Hematopoietic multipotent progenitor cell treated with erythropoietin and hydrocortisone succinate and interleukin-3 and kit ligand, for 6 days (in vitro differentiated cells): ENCODE results near the gene ANKRD33B.

Experiments
- DNase-seq: peaks from one replicate; pipeline ENCODE4 v3.0.0-alpha.2; 2015

ANKRD33B gene

DNA sequence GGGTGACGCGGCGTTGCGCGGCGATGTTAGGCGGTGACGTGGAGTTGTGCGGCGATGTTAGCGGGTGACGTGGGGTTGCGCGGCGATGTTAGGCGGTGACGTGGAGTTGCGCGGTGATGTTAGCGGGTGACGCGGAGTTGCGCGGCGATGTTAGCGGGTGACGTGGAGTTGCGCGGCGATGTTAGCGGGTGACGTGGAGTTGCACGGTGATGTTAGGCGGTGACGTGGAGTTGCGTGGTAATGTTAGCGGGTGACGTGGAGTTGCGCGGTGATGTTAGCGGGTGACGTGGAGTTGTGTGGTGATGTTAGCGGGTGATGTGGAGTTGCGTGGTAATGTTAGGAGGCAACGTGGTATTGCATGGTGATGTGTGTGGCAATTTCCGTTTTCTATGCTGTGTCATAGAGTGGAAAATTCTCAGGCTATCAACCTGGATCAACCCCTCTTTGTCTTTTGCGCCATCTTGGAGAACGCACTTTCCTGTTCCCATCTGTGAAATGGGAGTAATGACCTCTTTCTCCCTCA lies 76.0 kb downstream of the ANKRD33B start:
- no peak for DNase-seq

DNA sequence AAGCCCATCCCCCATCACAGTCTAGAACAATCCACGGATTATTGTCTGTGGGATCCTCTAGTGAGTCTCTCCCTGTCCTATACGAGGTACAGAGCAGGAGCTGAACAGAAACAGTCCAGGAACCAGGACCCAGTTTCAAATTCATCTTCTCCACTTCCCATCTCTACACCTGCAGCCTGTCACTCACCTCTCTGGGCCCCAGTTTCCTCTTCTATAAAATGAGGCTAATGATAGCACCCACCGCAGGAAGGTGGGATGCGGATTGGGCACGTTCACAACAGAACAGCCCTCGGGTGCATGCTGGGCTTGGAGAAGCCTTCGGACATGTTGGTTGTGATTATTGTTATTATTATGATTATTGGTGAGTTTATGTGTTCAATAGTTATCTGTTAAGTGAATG lies 78.5 kb downstream of the ANKRD33B start:
- no peak for DNase-seq

DNA sequence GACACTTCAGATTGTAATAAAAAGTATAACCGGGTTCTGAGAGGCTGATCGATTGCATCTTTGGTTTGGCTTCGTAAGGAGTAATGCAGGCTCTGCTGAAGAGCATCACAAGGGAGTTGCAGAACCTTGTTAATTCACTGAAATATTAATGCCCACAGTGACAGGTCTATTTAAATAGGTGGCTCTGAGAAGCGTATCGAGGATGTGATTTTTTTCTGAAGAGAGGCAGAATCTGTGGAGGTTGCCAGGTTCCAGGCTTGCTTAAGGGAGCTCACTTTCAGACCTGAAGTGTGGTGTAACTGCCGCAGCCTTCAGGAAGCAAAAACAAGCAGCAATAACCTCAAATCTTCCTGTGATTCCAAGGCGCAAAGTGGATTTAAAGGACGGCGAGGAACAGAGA lies 80.3 kb downstream of the ANKRD33B start:
- DNase-seq, result no peak

DNA sequence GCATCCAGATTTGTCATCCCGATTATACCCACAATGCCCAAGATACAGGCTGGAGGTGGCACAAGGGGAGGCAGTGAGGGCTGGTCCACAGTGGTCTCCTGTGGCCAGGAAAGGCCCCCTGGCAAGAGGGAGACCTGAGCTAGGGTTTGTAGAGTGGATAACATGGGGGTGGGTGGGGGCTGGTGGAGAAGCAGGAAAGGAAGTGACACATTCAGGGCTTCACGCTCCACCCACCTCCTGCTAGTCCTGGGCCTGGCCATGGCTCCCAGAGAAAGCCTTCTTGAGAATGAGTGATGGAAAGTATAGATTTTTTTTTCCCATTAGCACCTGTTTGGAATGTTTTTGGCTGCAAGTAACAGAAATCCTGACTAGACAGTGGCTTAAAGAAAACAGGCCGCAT lies 81.3 kb downstream of the ANKRD33B start:
- DNase-seq, result no peak

DNA sequence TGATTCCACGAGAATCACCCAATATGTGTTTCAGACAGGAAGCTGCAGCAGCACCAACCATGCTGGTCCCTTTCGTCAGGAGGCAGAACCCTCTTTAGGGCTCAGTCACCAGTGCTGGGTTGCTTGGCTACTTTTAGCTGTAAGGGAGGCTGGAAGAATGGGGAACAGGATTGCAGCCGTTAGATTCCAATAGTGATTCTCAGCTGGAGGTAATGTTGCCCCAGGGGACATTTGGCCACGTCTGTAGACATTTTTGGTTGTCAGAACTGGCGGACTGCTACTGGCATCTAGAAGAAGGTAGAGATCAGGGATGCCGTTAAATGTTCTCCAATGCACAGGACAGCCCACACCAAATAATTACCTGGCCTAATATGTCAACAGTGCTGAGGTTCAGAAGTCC lies 81.8 kb downstream of the ANKRD33B start:
- no peak for DNase-seq

DNA sequence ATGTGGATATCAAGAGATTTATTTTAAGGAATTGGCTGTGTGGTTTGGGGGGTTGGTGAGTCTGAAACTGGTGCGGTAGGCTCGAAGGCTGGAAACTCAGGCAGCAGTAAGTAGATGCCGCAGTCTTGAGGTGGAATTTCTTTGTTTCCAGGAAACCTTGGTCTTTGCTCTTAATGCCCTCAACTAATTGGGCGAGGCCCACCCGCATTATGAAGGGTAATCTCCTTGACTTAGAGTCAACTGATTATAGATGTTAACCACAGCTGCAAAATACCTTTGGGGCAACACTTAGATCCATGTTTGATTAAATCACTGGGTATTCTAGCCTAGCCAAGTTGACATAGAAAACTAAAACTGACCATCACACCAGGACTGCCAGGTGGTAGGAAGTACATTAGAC lies 83.8 kb downstream of the ANKRD33B start:
- DNase-seq, result no peak

DNA sequence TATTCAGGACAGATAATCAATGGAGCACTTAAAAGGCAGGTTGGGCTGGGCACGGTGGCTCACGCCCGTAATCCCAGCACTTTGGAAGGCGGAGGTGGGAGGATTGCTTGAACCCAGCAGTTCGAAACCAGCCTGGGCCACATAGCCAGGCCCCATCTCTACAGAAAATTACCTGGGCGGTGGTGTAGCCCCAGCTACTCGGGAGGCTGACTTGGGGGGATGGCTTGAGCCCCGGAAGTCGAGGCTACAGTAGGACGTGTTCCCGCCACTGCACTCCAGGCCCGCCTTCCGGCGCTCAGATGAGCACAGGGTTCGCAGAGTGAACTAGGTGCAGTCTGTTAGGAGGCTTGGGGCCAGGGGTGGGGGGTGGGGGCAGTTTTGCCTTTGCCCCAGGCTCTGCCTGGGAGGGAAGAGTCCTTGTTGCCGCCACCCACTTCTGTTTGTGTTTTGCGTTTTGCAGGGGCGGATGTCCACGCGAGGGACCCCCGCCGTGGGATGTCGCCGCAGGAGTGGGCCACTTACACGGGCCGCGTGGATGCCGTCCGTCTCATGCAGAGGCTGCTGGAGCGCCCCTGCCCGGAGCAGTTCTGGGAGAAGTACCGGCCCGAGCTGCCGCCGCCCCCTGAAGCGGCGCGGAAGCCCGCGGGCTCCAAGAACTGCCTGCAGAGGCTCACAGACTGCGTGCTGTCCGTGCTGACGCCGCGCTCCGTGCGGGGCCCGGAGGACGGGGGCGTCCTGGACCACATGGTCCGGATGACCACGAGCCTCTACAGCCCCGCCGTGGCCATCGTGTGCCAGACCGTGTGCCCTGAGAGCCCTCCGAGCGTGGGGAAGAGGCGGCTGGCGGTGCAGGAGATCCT lies 85.2 kb downstream of the ANKRD33B start:
- no peak for DNase-seq

DNA sequence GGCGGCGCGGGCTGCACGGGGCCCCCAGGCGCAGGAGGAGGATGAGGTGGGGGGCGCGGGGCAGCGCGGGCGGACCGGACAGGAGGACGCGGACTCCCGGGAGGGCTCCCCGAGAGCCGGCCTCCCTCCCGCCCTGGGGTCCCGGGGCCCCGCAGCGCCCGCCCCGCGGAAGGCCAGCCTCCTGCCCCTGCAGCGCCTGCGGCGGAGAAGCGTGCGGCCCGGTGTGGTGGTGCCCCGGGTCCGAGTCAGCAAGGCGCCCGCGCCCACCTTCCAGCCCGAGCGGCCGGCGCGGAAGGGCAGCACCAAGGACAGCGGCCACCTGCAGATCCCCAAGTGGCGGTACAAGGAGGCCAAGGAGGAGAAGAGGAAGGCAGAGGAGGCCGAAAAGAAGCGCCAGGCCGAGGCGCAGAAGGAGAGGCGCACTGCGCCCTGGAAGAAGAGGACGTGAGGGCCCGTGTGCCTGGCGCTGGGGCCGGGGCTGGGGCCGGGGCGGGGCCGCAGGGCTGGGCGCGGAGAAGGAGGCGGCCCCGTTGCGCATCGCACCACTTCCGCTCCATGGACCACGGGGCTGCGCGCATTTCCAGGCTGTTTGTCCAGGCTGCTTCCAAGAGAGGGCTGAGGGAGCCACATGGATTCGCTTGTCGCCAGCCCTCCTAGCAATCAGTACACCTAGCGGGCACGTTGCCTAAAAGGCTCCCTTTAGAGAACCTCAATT lies 86.0 kb downstream of the ANKRD33B start:
- no peak for DNase-seq

DNA sequence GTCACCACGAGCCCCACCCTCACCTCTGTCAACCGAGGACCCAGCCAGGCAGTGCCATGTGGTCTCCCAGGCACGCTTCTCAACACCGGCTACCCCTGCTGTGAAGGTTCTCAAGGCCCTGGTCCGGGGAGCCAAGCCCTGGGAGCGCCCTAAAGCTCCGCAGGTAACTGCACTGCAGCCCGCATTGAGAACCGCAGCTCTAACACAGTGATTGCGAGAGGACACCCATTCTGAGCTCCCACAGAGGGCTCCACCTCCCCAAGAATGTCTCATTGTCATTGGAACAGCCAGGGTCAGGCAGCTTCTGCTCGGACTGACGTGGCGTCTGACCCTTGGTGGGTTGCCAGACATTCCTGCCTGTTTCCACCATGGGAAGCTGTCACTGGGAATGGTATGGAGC lies 88.3 kb downstream of the ANKRD33B start:
- no peak for DNase-seq

DNA sequence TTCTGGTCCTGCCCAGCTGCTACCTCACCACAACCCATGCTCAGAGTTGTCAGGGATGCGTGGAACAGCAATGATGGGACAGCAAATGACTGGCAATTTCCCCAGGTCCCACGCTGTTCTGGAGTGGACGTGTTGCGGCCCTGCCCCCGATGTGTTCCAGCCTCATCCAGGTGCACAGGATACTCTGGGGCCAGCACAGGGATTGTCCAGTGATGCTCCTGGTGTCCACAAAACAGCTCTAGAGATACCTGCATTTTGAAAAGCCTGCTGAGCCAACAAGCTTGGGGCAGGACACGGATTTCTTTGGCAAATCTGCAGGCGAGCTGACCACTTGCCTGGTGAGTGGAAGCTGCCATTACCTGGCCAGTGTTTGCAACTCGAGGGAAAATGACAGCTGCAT lies 88.7 kb downstream of the ANKRD33B start:
- DNase-seq, result no peak

DNA sequence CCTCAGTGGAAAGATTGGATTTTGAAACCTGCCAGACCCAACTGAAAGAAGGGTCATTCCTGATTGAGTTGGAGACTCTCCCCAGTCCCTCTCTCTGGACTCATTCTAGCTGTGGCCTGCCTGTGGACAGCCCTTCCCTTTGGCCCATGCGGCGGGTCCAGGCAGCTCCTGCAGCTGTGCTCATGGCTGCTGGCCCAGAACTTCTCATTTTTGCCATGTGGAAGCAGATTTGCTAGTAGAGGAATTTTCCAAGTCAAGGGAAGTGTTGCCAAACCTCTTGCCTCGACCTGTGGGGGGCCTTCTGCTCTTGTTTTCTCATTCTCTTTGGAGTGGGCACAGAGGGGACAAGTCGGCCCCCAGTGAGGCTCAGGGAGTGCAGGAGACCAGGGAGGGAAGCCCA lies 89.2 kb downstream of the ANKRD33B start:
- DNase-seq, result no peak

DNA sequence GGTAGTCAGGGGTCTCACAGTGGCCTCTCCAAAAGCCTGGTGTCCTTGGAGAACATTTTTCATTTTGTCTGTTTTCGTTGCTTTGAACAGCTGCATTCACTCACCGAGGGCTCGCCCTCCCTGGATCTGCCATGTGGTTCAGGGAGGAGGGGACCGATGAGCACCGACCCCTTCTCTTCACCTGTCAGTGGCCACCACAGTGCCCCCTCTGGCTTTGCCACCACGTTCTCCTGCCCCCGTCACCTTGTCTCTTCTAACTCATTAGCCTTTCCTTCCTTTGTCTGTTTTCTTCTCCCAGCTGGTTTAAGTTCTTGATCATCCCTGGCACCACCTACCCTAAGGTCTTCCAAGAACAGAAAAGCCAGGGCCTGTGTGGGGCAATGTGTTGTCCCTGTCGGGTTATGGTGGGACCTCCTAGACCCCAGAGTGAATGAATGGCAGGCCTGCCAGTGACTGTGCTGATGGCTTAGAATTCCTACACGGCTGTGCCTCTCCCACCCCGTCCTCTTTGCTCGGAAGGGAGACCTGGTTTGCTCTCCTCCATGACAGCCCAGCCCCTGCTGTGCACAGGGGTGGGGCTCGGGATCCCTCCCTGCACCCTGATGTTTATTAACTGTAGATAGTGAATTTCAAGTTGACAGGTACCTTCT lies 90.0 kb downstream of the ANKRD33B start:
- DNase-seq, result no peak

DNA sequence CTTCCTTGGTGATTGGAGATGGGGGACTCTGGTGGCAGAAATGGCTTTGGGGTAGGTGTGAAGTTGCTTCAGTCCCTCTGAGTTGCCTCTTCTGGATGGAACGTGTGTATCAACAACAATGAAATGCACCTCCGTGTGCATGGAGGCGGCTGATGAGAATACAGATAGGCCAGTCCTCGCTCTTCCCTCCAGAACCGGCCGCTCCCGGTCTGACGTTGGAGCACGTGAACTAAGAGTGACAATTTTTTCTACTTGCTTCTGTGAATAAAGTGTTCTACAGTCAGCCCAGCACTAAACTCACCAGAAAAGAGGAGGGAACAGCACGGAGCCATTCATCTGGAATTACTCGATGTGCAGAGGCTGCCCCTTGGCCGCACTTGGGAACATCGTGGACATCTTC lies 90.7 kb downstream of the ANKRD33B start:
- DNase-seq, result no peak

DNA sequence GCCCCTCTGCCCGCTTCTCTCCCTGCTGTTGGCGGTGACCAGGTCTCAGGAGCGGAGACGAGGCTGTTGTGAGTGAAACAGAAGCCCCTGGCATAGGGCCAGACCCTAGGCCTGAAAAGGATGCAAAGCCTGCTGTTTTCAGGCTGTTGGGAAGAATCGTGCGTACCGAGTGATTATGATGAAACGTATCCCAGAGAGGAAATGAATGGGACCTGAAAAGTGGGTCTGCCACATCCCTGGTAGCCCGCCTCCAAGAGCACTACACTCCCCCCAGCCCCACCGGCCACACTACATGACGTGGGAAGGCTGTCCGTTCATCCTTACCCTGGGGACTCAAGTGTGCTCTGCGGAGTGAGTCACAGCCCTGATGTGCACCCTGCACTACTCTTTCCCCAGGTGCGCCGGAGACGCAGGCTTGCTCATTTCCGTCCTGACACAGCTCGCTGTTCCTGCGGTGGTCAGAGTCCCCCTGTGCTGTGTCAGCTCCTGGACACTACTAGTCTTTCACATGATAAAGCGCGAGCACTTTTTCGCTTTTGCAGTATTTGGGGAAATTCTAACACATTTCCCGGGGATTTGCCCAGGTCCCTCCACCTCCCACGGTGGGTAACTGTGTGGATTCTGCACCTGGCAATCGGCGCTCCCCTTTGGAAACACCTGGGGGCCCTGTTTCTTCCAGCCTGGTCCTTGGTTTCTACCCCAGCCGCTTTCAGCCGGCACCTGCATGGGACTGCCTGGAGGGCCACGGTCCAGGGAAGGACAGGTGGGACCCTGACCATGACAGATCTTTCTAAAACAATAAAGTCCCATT lies 91.5 kb downstream of the ANKRD33B start:
- no peak for DNase-seq

DNA sequence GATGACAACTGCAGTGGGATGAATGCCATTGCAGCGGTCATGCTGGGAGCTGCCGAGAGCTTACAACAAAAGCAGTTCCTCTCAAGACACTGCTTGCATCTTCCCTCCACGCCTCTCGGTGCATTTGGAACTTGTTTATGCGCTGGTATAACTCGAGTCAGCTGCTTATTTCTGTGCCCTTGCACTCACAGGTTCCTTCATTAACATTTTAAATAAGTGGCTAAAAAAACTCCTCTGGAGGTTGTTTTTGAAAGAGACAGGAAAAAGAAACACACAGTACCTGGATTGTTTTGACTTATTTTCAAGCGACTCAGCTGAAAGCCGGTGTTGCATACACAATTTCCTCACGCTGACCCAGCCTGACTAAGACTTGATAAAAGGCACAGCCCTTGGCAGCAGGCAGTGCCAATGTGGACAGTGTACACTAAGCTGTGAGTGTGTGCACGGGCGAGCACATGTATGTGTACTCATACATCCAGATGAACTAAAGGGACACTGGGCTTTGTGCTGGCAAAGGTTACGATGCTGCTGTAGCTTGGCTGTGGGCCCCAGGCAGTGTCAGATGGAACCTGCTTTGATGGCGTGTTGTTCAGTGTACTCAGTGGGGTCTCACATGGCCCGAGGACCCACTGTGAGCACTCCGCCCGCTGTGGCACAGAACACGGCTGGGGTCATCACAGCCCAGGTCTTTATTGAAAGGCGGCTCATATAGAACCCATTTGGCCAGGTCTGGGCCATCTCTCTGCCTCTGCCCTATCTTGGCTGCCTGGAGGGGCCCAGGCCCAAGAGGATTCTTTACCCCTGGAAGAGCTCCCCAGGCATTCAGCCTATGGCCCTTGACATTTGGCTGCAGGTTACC lies 92.3 kb downstream of the ANKRD33B start:
- DNase-seq, result no peak

DNA sequence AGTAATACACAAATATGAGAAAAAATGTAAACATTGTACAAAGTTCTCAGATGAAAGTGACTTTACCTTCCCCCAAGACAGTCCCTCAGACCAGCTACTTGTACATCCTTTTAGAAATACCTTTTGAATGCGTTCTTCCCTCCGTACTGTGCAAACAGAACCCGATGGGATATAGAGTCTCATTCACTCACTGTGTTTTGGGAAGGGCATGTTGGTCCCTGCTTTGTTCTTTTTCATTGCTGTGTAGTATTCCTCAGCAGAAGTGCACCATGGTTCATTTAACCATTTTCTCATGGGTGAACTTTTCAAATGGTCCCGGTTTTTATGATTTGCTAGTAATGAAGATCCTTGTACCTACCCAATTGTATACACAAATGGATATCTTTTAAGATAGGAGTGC lies 94.4 kb downstream of the ANKRD33B start:
- no peak for DNase-seq

DNA sequence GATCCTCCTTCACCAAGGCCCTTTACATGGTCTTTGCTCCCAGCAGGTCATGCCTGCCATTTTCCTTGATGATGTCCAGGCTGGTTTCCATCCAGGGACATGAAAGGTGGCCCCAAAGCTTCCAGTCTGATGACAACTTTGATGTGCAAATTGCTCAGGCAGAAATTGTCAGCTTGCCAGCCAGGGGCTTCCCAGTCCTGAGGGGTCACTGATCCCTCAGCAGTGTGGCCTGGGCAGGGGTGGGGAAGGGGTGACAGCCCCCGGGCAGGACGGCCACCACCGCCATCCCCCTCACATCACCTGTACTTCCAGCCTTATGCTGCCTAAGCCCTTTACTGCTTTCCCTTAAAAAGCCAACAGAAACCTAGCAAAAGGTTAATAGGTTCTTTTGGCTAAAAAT lies 96.3 kb downstream of the ANKRD33B start:
- no peak for DNase-seq

DNA sequence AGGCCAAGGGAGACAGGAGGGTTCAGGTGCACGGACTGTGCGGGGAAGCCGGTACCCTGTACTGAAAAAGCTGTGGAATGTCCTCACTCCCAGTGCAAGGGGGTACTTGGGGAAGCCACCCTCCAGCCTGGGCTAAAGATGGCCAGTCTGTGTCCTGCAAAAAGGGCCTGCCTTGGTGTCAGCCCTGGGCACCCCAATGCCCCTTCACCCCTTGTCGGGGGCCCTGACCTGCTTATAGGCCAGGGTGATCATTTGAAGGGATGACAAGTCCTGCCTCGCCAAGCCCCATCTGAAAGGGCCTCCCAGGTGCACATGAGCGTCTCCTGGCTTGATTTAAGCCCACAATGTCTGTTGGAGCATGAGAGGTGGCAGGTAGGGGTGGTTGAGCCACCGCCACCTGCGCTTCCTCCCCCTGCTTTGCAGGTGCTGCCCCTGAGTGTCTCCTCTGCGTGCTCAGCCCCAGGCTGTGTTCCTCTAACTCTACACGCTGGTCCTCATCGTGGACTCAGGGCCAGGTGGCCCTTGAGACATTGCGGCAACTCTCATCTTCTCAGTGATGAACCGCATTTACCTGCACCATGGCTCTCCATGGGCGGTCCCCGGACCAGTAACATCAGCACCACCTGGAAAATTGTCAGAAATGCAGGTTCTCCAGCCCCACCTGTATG lies 97.0 kb downstream of the ANKRD33B start:
- DNase-seq, result no peak

DNA sequence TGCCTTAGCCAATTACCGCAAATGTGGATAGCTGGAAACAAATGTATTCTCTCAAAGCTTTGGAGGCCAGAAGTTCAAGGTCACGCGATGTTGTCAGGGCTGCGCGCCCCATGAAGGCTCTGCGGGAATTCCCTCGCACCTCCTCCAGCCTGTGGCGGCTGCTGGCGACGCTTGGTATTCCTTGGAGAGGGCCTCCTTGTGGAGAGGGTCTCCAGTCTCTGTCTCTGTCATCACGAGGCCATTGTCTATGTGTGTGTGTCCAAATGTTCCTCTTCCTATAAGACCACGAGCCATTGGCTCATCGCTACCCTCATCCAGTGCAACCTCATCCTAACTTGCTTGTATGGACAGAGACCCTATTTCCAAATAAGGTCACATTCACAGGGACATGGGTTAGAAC lies 97.5 kb downstream of the ANKRD33B start:
- no peak for DNase-seq

DNA sequence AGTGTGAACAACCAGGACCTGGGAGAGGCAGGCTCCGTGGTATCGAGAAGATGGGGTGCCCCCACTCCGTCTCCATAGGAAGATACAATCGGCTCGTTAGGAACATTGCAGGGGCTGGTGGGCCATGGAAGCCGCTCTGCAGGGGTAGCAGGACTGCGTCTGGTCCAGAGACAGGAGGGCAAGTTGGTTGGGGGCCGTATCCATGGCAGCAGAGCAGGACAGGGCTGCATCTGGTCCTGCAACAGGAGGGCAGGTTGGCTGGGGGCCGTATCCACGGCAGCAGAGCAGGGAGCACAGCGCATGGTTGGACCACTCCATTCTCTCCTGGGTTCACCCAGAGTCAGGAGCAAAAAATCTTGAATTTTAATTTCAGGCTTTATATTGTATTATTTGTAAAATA lies 98.2 kb downstream of the ANKRD33B start:
- no peak for DNase-seq
